Astrocyte of the spinal cord (primary cell): ENCODE results near the gene ELP2.
"Not testable (repeated sequence)": the region's sequence is repeated elsewhere in the genome, so short reads cannot be mapped to it uniquely, and the experiment has no call there.

ENCODE experiments used
- DNase-seq: peaks from one replicate; pipeline ENCODE4 v3.0.0; 2011; ENCODE audit warnings: low read depth, low spot score
- H3K4me3 ChIP-seq: 2 replicates; pipeline ENCODE4 v1.5.1; 2011; ENCODE audit warnings: low read depth, mild to moderate bottlenecking, low read length, moderate library complexity
- CTCF ChIP-seq: IDR thresholded peaks from 2 replicates; pipeline ENCODE4 v1.5.1; 2012; ENCODE audit warnings: low read depth, mild to moderate bottlenecking, low read length, inconsistent platforms
- in situ Hi-C: cut with HindIII; loops from 2 replicates; pipeline ENCODE4 v1.10.0; 2017; ENCODE audit warnings: low sequenced_read_pairs

The ELP2 gene

DNA sequence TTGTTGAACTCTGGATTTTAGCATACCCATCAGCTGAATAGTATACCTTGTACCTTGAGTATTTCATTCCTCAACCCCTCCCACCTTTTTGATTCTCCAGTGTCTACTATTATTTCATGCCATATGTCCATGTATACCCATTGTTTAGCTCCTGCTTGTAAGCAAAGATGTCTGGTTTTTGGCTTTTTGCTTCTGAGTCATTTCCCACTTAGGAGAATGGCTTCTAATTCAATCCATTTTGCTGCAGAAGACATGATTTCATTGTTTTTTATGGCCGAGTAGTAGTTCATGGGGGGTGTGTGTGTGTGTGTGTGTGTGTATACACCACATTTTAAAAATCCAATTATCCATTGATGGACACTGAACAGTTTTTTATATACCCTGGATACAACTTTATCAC is 33.3 kb downstream of the ELP2 start:
- DNase-seq, result no peak
- in situ Hi-C loops, result no loop called here

DNA sequence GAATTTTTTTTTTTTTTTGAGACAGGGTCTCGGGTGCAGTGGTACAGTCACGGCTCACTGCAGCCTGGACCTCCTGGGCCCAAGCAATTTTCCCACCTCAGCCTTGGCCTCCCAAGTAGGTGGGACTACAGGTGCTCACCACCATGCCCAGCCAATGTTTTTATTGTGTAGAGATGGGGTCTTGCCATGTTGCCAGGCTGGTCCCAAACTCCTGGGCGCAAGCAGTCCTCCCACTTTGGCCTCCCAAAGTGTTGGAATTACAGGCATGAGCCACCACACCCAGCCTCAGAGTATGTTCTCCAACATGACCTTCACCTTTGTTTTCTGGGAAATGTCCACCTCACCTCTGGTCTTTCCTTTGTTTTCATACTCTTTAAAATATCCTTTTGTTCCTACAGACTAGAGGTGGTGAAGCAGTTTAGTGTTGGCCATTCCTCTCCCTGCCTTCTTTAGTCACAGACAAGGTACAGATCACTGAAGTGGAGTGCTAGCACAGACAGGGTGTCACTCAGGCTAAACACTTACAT is 38.1 kb downstream of the ELP2 start:
- in situ Hi-C loops, result no loop called here

More for the DNA sequence above, 33.3 kb downstream of the ELP2 start:
- H3K4me3 ChIP-seq, result no peak overlapping the region
- no peak for TF ChIP-seq CTCF

GRCh38 chr18:36168296-36168695 is 38.6 kb downstream of the ELP2 start:
- H3K4me3 ChIP-seq, in situ Hi-C loops, DNase-seq: not testable (repeated sequence)

More for the DNA sequence above, 38.1 kb downstream of the ELP2 start:
- no peak for DNase-seq
- no peak for TF ChIP-seq CTCF
- no peak overlapping the region for H3K4me3 ChIP-seq

DNA sequence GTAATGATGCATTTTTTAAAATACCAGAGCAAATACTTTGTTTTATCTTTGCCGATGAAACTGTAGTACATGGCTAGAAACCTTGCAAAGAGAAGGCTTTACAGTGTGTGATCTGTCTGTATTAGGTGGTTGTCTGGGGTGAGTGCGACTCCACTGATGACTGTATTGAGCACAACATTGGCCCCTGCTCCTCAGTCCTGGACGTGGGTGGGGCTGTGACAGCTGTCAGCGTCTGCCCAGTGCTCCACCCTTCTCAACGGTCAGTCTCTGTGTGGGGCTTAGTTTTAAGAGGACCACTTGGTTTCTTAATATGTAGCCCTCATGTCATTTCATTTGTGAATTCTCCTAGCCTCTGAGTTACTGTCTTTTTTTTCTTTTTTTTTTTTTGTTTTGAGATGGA is 40.2 kb downstream of the ELP2 start:
- no peak overlapping the region for H3K4me3 ChIP-seq
- no peak for TF ChIP-seq CTCF
- no peak for DNase-seq
- in situ Hi-C loops, result no loop called here

- no peak overlapping the region for H3K4me3 ChIP-seq
- TF ChIP-seq CTCF, result no peak
- in situ Hi-C loops, result no loop called here
- DNase-seq, result no peak
Observed at GRCh38 chr18:36175481-36175880, 45.8 kb downstream of the ELP2 start.

GRCh38 chr18:36176177-36176584 is 46.5 kb downstream of the ELP2 start:
- no peak for DNase-seq
- TF ChIP-seq CTCF, result no peak
- in situ Hi-C loops, result no loop called here
- no peak overlapping the region for H3K4me3 ChIP-seq

DNA sequence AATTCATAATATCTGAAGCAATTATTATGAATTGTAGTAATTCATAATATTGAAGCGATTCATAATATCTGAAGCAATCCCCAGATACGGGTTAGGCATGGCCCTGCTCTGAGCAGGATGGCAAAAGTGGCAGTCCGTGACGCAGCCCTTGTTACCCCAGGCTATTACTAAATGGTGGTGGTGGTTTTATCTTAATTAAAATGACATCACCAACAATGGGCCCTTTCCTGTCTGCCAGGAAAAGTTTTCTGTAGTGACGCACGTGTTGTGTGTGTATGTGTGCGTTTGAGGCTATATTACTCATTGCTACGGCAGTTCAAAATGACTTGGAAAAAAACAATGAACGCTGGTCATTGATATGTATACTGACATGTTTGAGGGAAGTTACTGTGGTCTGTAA is 47.0 kb downstream of the ELP2 start:
- DNase-seq, result peak; percentile 83
- TF ChIP-seq CTCF, result no peak
- in situ Hi-C loops, result no loop called here

More for the DNA sequence above, 47.0 kb downstream of the ELP2 start:
- no peak overlapping the region for H3K4me3 ChIP-seq
